ENCODE results near the gene PRRT1. TPM values are rescaled to one million over a fixed set of nuclear protein-coding genes. Genes with fewer than 3 reads are reported as not detected.
"Not testable (repeated sequence)": the region's sequence is repeated elsewhere in the genome, so short reads cannot be mapped to it uniquely, and the experiment has no call there.

The PRRT1 gene
- total and polyA plus RNA-seq, 5 experiments from 2014 or later, result 1.2 to 5.6 (median 3.6) TPM

GRCh38 chr6:32192608-32193039 is 40.9 kb upstream of the PRRT1 start, which contains the start of gene GPSM3:
Gene GPSM3 (minus strand): TSS chr6:32192643. CDS start chr6:32192513, 130 bp downstream.
- peaks cover 39 to 69% (median 58%) of the 10 kb centered on the region in 4 donors for H3K4me1 Mint-ChIP-seq
- H3K36me3 Mint-ChIP-seq, result peaks cover 1 to 26% (median 13%) of the 10 kb centered on the region in 3 donors
- H3K27me3 Mint-ChIP-seq, result no peaks in the 10 kb centered on the region
- DNase-seq (peak in 9 of 10 donors; percentile 36 to 78 (median 57)), ATAC-seq (no peak)
- peak within 1 kb of the TSS; percentile 94 to 100 (median 98) for H3K4me3 Mint-ChIP-seq
- H3K27ac Mint-ChIP-seq, result peak within 1 kb of the TSS; percentile 91 to 100 (median 98)
- POLR2A ChIA-PET, result interaction anchor here (0.7 to 12.3 kb wide), 16 partner anchors 8 to 779 kb away, joined by 3 to 303 read pairs (median 4); partner anchors contain the start of genes AGER, AGPAT1, ATF6B and DDX39B
- H3K9me3 Mint-ChIP-seq, result no peaks in the 10 kb centered on the region

DNA sequence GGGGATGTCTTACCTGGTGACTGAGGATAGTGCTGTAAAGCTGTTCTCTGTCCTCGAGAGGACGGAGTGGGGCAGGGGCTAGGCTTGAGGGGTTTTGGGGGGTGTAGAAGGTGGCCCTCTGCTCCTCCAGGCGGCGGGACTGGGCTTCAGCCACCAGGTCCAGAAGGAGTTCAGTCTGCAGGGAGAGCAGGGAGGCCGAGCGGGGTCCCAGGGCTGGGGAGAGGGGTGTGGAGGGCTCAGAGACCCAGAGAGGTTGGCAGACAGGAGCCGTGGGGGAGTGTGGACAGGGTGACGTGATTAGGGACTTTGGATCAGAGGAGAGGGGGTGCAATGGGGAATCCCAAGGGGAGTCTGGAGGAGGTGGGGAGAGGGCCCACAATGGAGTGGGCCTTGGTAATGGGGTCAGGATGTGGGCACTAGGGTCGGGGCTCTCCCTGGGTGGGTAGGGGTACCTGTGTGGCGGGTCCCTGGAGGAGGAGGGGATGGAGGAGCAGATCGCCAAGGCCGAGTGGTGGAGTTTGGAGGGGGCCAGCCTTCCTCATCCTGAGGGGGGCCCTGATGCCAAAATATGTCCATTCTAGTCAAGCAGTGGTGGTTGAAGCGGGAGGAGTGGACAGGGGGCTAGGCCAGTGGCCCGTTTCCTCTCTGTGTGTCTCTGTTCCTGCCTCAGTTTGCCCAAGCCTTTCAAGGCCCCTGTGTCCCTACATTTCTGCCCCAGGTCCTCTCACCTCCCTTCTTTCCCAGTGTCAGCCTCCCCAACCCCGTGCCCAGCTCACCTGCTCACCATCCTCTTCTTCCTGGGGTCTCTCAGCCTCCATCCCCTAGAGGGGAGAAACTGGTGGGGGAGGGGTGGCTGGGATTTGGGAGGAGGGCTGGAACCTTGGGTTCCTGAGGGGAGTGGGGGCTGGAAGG is 40.2 kb upstream of the PRRT1 start:
- ATAC-seq (no peak), DNase-seq (peak in 3 of 10 donors; percentile 7 to 44 (median 30))
- POLR2A ChIA-PET, result interaction anchor here (0.6 to 12.3 kb wide), 18 partner anchors 12 to 780 kb away, joined by 3 to 303 read pairs (median 4); partner anchors contain the start of genes AGER, AGPAT1, ATF6B and DDX39B
- Mint-ChIP-seq H3K27ac (peak overlapping the region; percentile 91 to 100 (median 98)), H3K9me3 (no peaks in the 10 kb centered on the region), H3K36me3 (peaks cover 6 to 32% (median 18%) of the 10 kb centered on the region in 3 donors), H3K27me3 (no peaks in the 10 kb centered on the region), H3K4me3 (peak overlapping the region; percentile 94 to 100 (median 98)), H3K4me1 (peaks cover 43 to 73% (median 62%) of the 10 kb centered on the region in 4 donors)

DNA sequence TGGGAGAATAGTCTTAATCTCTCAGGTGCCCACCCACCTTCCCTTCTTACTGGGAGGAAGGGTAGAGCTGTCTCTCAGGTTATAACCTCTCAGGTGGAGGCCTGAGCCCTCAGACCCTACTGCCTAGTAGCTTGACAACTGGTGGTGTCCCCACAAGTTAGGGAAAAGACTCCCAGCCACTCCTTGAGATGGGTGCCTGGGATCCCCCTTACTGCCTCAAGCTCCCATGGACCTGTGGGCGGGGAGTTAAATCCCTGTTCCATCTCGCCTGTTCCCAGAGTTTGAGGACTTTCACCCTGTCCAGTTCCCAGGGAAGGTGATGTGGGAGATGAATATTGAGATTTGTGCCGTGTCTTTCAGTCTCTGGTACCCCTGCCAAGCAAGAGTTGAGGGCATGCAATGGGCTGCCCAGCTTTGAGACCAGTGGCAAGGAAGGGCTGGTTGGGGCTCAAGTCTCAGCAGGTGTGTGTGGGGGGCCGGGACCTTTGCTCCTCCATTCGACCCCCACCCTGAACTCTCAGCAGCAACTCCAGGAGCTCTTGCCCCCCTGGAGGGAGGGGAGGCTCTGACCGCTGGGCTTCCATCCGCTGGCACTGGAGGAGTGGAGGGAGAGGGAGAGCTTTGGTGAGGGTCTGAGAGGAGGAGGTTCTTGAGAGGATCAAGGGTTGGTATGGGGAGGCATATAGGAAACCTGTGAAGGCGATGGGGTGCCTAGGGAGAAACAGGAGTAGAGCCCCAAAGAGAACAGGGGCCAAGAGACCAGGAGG is 39.4 kb upstream of the PRRT1 start:
- Mint-ChIP-seq H3K9me3 (no peaks in the 10 kb centered on the region), H3K4me3 (peak overlapping the region; percentile 94 to 100 (median 98)), H3K36me3 (peaks cover 6 to 41% (median 18%) of the 10 kb centered on the region in 3 donors), H3K27me3 (no peaks in the 10 kb centered on the region), H3K4me1 (peaks cover 47 to 78% (median 65%) of the 10 kb centered on the region in 4 donors), H3K27ac (peak overlapping the region; percentile 91 to 100 (median 98))
- DNase-seq, result peak in 2 of 10 donors; percentile 10 to 57
- no peak for ATAC-seq
- POLR2A ChIA-PET, result interaction anchor here (0.6 to 12.3 kb wide), 10 partner anchors 11 to 781 kb away, joined by 3 to 303 read pairs (median 4); partner anchors contain the start of genes AGER, AGPAT1, ATF6B and EHMT2

GRCh38 chr6:32190054-32190851 is 38.5 kb upstream of the PRRT1 start, which contains the start of gene PBX2:
Gene PBX2 (minus strand): TSS chr6:32190202. CDS start chr6:32189915, 287 bp downstream.
- H3K27ac Mint-ChIP-seq, result peak within 1 kb of the TSS; percentile 91 to 100 (median 98)

DNA sequence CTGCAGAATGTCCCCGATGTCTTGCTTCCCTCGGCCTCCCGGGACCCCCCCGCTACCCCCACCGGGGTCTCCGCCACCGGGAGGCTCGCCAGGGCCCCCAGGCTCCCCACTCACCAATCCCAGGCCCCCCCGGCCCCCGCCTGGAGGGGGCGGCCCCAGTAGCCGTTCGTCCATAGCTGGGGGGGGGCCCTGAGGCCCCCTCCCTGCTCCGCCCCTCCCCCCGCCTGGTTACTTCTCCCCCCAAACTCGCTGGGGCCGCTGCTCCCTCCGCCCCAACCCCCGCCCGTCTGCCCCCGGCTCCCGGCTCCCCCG is 38.0 kb upstream of the PRRT1 start:
- Mint-ChIP-seq H3K4me3 (peak overlapping the region; percentile 87 to 100 (median 93)), H3K9me3 (no peaks in the 10 kb centered on the region), H3K27me3 (no peaks in the 10 kb centered on the region), H3K4me1 (peaks cover 45 to 76% (median 60%) of the 10 kb centered on the region in 4 donors), H3K36me3 (peaks cover 6 to 50% (median 22%) of the 10 kb centered on the region in 3 donors), H3K27ac (peak overlapping the region in 9 of 10 donors; percentile 86 to 99 (median 95))
- DNase-seq, result peak in 1 of 10 donors; percentile 6
- POLR2A ChIA-PET, result interaction anchor here (0.9 to 12.3 kb wide), 6 partner anchors 9 to 695 kb away, joined by 3 to 303 read pairs (median 6); partner anchors contain the start of genes AGER, AGPAT1, ATF6B and DXO
- no peak for ATAC-seq

More at GRCh38 chr6:32190054-32190851, 38.5 kb upstream of the PRRT1 start, which contains the start of gene PBX2:
- Mint-ChIP-seq H3K36me3 (peaks cover 6 to 49% (median 22%) of the 10 kb centered on the region in 3 donors), H3K4me3 (peak within 1 kb of the TSS; percentile 94 to 100 (median 98)), H3K9me3 (no peaks in the 10 kb centered on the region), H3K27me3 (no peaks in the 10 kb centered on the region), H3K4me1 (peaks cover 49 to 79% (median 65%) of the 10 kb centered on the region in 4 donors)
- ATAC-seq (peak; percentile 40 to 58), DNase-seq (peak; percentile 52 to 92 (median 68))
- POLR2A ChIA-PET, result interaction anchor here (0.6 to 12.3 kb wide), 11 partner anchors 10 to 782 kb away, joined by 3 to 303 read pairs (median 4); partner anchors contain the start of genes AGER, AGPAT1, ATF6B and DXO

DNA sequence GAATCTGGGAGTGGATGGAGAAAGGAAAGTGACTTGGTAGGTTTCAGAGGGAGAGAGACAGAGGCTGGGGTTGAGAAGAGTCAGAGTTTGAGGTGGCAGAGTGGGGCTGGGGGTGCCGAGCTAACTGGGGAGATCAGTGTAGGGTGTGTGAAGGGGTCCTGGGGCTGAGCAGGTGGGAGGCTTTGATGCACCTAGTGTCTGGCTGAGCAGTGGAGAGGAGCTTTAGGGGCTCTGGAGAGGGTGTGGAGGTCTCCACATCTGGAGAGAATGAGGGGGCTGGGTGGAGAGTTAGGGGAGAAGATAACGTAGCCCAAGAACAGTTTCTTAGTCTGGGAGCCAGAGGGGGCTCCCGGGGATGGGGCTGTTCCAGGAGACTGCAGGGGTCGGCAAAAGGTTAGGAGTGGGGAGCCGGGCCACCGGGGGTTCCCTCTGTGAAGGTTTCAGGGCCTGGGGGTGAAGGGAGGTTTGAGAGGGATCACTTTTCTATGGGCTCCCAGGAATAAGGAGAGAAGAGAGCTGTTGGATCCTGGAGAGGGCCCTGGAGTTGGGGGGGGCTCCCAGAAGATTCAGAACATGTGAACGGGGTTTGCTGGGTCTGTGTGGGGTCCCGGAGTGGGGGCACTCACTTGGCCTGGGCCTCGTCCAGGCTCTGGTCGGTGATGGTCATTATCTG is 37.5 kb upstream of the PRRT1 start:
- POLR2A ChIA-PET, result interaction anchor here (0.6 to 12.3 kb wide), 7 partner anchors 9 to 356 kb away, joined by 3 to 303 read pairs (median 4); partner anchors contain the start of genes AGER, AGPAT1, ATF6B and DXO
- no peaks in the 10 kb centered on the region for H3K9me3 Mint-ChIP-seq
- H3K27me3 Mint-ChIP-seq, result no peaks in the 10 kb centered on the region
- no peak for ATAC-seq
- peaks cover 42 to 73% (median 56%) of the 10 kb centered on the region in 4 donors for H3K4me1 Mint-ChIP-seq
- peaks cover 6 to 52% (median 22%) of the 10 kb centered on the region in 3 donors for H3K36me3 Mint-ChIP-seq
- peak overlapping the region; percentile 87 to 100 (median 93) for H3K4me3 Mint-ChIP-seq
- peak overlapping the region; percentile 86 to 96 (median 93) for H3K27ac Mint-ChIP-seq
- DNase-seq, result peak in 2 of 10 donors; percentile 2 to 30

DNA sequence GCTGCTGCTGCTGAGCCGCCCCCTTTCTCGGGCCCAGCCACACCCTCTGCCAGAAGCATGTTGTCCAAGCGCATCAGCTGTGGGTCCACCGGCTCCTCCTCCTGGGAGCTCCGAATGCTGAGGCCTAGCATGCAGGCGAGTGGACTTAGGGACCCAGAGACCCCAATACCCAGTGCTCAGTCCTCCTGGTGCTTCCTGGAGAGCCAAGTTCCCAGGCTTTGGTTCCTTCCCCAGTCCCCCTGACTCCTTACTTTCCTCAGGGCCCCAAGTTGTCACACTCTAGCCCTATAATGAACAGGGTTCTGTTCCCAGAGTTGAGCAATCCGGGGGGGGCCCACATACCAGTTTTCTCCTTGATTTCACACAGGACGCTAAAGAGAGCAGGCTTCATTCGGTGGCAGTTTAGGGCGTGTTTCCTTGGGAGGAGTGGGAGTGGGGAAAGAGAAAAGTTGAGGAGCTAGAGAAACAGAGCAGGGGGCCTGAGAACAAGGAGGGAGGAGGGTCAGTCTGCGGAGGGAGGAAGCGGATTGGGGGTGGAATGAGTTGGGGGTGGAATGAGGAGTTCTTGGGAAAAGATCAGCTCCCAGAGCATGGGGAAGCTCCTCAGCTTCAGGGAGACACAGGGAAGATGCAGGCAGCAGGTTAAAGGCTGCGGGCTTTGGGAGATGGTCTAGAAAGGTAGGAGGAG is 36.8 kb upstream of the PRRT1 start:
- POLR2A ChIA-PET, result interaction anchor here (0.5 to 12.3 kb wide), 5 partner anchors 8 to 66 kb away, joined by 3 to 303 read pairs (median 4); partner anchors contain the start of genes AGER, AGPAT1, ATF6B and RNF5
- DNase-seq, result peak in 1 of 10 donors; percentile 50
- Mint-ChIP-seq H3K4me3 (peak overlapping the region; percentile 87 to 100 (median 93)), H3K27ac (peak overlapping the region; percentile 86 to 96 (median 93)), H3K9me3 (no peaks in the 10 kb centered on the region), H3K36me3 (peaks cover 6 to 57% (median 22%) of the 10 kb centered on the region in 3 donors), H3K4me1 (peaks cover 37 to 69% (median 52%) of the 10 kb centered on the region in 4 donors), H3K27me3 (no peaks in the 10 kb centered on the region)
- no peak for ATAC-seq

DNA sequence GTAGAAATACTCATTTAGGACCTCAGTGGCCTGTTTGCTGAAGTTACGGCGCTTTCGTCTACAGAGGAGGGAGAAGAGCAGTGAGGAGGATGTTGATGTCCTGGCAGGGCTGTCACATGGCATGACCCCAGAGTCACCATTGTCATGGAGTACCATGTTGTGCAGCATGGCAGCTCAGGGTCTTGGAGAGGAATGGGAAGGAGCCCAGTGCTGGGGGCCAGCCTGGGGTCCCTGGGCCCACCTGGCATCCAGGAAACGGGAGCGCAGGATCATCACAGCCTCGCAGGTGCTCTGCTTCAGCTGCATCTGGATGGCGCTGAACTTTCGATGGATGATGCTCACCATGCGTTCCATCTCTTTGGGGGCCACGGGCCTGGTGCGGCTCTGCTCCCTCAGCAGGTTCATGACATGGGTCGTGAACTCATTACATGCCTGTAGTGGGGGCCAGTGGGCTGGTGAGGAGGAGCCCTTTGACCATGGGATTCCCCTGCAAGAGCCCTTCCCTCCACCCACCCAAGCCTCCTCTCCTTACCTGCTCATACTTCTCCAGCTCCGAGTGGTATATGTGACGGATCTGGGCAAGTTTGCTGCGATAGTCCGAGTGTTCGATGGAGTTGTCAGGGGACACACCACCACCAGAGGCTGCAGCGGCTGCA is 36.1 kb upstream of the PRRT1 start:
- not testable (repeated sequence) for H3K27me3 Mint-ChIP-seq, H3K9me3 Mint-ChIP-seq, ATAC-seq
- peak in 1 of 10 donors; percentile 53 for DNase-seq
- Mint-ChIP-seq H3K36me3 (peaks cover 6 to 60% (median 22%) of the 10 kb centered on the region in 3 donors), H3K4me3 (peak overlapping the region; percentile 62 to 100 (median 92)), H3K4me1 (peaks cover 35 to 66% (median 51%) of the 10 kb centered on the region in 4 donors), H3K27ac (peak overlapping the region; percentile 88 to 96 (median 92))
- POLR2A ChIA-PET, result interaction anchor here (0.5 to 12.3 kb wide), 6 partner anchors 8 to 65 kb away, joined by 3 to 303 read pairs (median 4); partner anchors contain the start of genes AGER, AGPAT1, FKBPL and RNF5

DNA sequence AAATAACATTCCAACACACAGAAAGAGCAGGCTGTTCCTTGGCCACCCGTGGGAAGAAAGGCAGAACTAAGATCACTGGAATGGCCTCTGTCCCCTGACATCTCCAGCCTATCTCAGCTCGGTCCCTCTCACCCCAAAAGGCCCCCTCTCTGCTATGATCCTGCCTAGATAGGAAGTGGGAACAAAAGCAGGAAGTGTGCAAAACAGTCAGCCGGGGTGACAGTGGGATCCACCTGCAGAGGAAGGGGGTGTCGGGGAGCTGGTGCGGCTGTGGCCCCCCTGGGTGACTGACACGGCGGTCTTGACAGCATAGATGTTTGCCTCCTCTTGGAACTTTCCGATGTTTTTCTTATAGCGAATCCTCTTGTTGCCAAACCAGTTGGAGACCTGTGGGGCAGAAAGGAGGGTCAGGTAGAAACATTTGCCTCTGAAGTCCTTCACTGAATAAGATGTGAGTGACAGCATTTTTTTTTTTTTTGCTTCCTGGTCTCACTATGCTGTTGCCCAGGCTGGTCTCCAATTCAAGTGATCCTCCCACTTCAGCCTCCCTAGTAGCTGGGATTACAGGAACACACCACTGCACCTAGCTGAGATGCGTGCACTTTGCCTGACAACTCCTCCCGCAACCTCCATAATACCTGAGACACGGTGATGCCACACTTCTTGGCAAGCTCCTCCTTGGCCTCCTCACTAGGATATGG is 35.4 kb upstream of the PRRT1 start:
- Mint-ChIP-seq H3K4me3 (peak overlapping the region; percentile 43 to 100 (median 91)), H3K27ac (peak overlapping the region; percentile 88 to 96 (median 90)), H3K9me3 (no peaks in the 10 kb centered on the region), H3K36me3 (peaks cover 6 to 67% (median 22%) of the 10 kb centered on the region in 3 donors), H3K27me3 (no peaks in the 10 kb centered on the region), H3K4me1 (peaks cover 35 to 66% (median 57%) of the 10 kb centered on the region in 4 donors)
- no peak for ATAC-seq
- DNase-seq, result no peak
- POLR2A ChIA-PET, result interaction anchor here (0.6 to 12.3 kb wide), 6 partner anchors 7 to 60 kb away, joined by 3 to 303 read pairs (median 5); partner anchors contain the start of genes AGER, AGPAT1, FKBPL and RNF5

Data from naive thymus-derived CD8-positive, alpha-beta T cell (primary cell).